Naive thymus-derived CD4-positive, alpha-beta T cell (primary cell): ENCODE measurements around the gene SLAMF9. TPM values are rescaled to one million over a fixed set of nuclear protein-coding genes. Genes with fewer than 3 reads are reported as not detected.

ENCODE experiments used
- ATAC-seq: fragments of 150-1000 bp; cut with Tn5 transposase; 2 replicates; pipeline ENCODE4 v1.10.0; 2021; ENCODE audit warnings: mild to moderate bottlenecking, moderate library complexity
- CTCF ChIA-PET: fragments of 350-600 bp; sonication (Branson Sonifier 250); formaldehyde crosslinking; loops from one replicate; lab custom pipeline; 2021; ENCODE audit warnings: antibody characterized with exemption; lab: Charles Lee
- POLR2A ChIA-PET: fragments of 350-600 bp; sonication (Branson Sonifier 250); formaldehyde crosslinking; loops from one replicate; lab custom pipeline; 2021; ENCODE audit warnings: antibody characterized with exemption, inconsistent platforms; lab: Charles Lee
- DNase-seq, 9 donors: peaks; one replicate each; pipeline versions ENCODE4 v3.0.0 to v3.0.0-alpha.2; 2020 to 2022; ENCODE audit warnings: mixed read lengths in 1 of 9
- H3K27ac ChIP-seq: one replicate; pipeline ENCODE4 v1.7.0; 2013; ENCODE audit warnings: mild to moderate bottlenecking, low read depth, low read length, moderate library complexity
- H3K27me3 ChIP-seq, 2 donors: one replicate each; pipeline ENCODE4 v1.7.0; 2013; ENCODE audit warnings: low read length in 2 of 2, mild to moderate bottlenecking in 2 of 2, moderate library complexity in 2 of 2; ENCODE audit not compliant: control insufficient read depth in 2 of 2, insufficient read depth in 2 of 2
- H3K36me3 ChIP-seq, 3 experiments: 1 replicate in 2 of 3; 2 replicates in 1 of 3; pipeline ENCODE4 v1.7.0; 2013; ENCODE audit warnings: low read length in 3 of 3, mild to moderate bottlenecking in 3 of 3, moderate library complexity in 1 of 3; ENCODE audit not compliant: insufficient read depth in 3 of 3, control insufficient read depth in 2 of 3
- H3K4me1 ChIP-seq, 2 donors: one replicate each; pipeline ENCODE4 v1.7.0; 2013; ENCODE audit warnings: low read length in 2 of 2, mild to moderate bottlenecking in 2 of 2, moderate library complexity in 1 of 2; ENCODE audit not compliant: control insufficient read depth in 2 of 2, insufficient read depth in 2 of 2
- H3K4me3 ChIP-seq: 2 replicates; pipeline ENCODE4 v1.7.0; 2013; ENCODE audit warnings: mild to moderate bottlenecking, low read length
- H3K9me3 ChIP-seq, 3 experiments: 1 replicate in 2 of 3; 2 replicates in 1 of 3; pipeline ENCODE4 v1.7.0; 2013; ENCODE audit warnings: low read length in 3 of 3; ENCODE audit not compliant: control insufficient read depth in 2 of 3
- H3K27ac Mint-ChIP-seq, 9 donors: one replicate each; pipeline ENCODE4 v1.8.0; 2020 to 2022; ENCODE audit warnings: mixed read lengths in 9 of 9, mild to moderate bottlenecking in 8 of 9, moderate library complexity in 5 of 9, inconsistent platforms in 2 of 9
- H3K27me3 Mint-ChIP-seq, 5 donors: one replicate each; pipeline ENCODE4 v1.8.0; 2021 to 2022; ENCODE audit warnings: mixed read lengths in 5 of 5, mild to moderate bottlenecking in 1 of 5
- H3K36me3 Mint-ChIP-seq, 5 donors: one replicate each; pipeline ENCODE4 v1.8.0; 2020 to 2022; ENCODE audit warnings: mixed read lengths in 5 of 5, mild to moderate bottlenecking in 3 of 5, inconsistent platforms in 1 of 5
- H3K4me1 Mint-ChIP-seq, 7 donors: one replicate each; pipeline ENCODE4 v1.8.0; 2020 to 2022; ENCODE audit warnings: mixed read lengths in 7 of 7, mild to moderate bottlenecking in 3 of 7, inconsistent platforms in 1 of 7
- H3K4me3 Mint-ChIP-seq, 10 donors: one replicate each; pipeline ENCODE4 v1.8.0; 2020 to 2022; ENCODE audit warnings: mild to moderate bottlenecking in 10 of 10, mixed read lengths in 10 of 10, moderate library complexity in 6 of 10, inconsistent platforms in 2 of 10
- H3K9me3 Mint-ChIP-seq, 11 donors: one replicate each; pipeline ENCODE4 v1.8.0; 2020 to 2022; ENCODE audit warnings: mixed read lengths in 11 of 11, mild to moderate bottlenecking in 4 of 11, inconsistent platforms in 1 of 11, moderate library complexity in 1 of 11
- intact Hi-C, 2 donors: fragments of 100-400 bp; cut with micrococcal nuclease; formaldehyde crosslinking; loops; one replicate each; pipeline ENCODE4 v1.15.1; 2023
- polyA plus RNA-seq, 2 donors: library from polyadenylated mRNA; unstranded; fragments of 300-500 nt; fragmentation: Illumina TruSeq; gene quantifications; one replicate each; pipeline ENCODE4 v1.2.3, GENCODE V29; 2021
- total RNA-seq, 6 experiments: library from RNA in 5 of 6; stranded (reverse) in 5 of 6; gene quantifications; 1 replicate in 5 of 6; 2 replicates in 1 of 6; pipeline ENCODE4 v1.2.3 and lab custom pipeline; 2021 to 2026

SLAMF9 gene
- total and polyA plus RNA-seq, 7 experiments from 2014 or later: not detected

- intact Hi-C loops: loop anchor here in 1 of 2 donors (2.0 kb wide), 2 partner anchors 44 to 148 kb away; no protein-coding TSS in a partner anchor
- Histone ChIP-seq H3K27me3 (no peaks in the 10 kb centered on the region), H3K27ac (no peak overlapping the region), H3K4me3 (no peak overlapping the region), H3K9me3 (no peaks in the 10 kb centered on the region), H3K4me1 (no peaks in the 10 kb centered on the region), H3K36me3 (no peaks in the 10 kb centered on the region)
- H3K4me3 Mint-ChIP-seq: no peak overlapping the region
- H3K27me3 Mint-ChIP-seq: peaks cover under 1 to 24% (median 10%) of the 10 kb centered on the region in 5 donors
- peaks cover 0 to 20% (median 11%) of the 10 kb centered on the region in 7 donors for H3K4me1 Mint-ChIP-seq
- H3K36me3 Mint-ChIP-seq: no peaks in the 10 kb centered on the region
- no peaks in the 10 kb centered on the region for H3K9me3 Mint-ChIP-seq
- H3K27ac Mint-ChIP-seq: no peak overlapping the region
- ChIA-PET POLR2A (interaction anchor here (3.6 kb wide), 1 partner anchor 13 kb away, joined by 17 read pairs; the partner anchor contains the start of gene TAGLN2), CTCF (interaction anchor here (1.0 to 1.9 kb wide), 3 partner anchors 13 to 138 kb away, joined by 3 to 5 read pairs (median 4); partner anchors contain the start of gene TAGLN2)
- DNase-seq (no peak), ATAC-seq (no peak)
Observed at GRCh38 chr1:159937054-159937750, 16.8 kb downstream of the SLAMF9 start.

GRCh38 chr1:159936273-159936904 is 17.6 kb downstream of the SLAMF9 start:
- POLR2A ChIA-PET: interaction anchor here (3.6 kb wide), 1 partner anchor 12 kb away, joined by 17 read pairs; the partner anchor contains the start of gene TAGLN2
- Histone ChIP-seq H3K27ac (no peak overlapping the region), H3K4me1 (no peaks in the 10 kb centered on the region), H3K27me3 (no peaks in the 10 kb centered on the region), H3K36me3 (no peaks in the 10 kb centered on the region), H3K9me3 (no peaks in the 10 kb centered on the region), H3K4me3 (no peak overlapping the region)
- DNase-seq (peak; percentile 49 to 90 (median 74)), ATAC-seq (peak; percentile 90)
- no peak overlapping the region for H3K4me3 Mint-ChIP-seq
- H3K9me3 Mint-ChIP-seq: no peaks in the 10 kb centered on the region
- intact Hi-C loops: loop anchor here (1.0 to 2.0 kb wide), 9 partner anchors 9 to 440 kb away; partner anchors contain the start of genes IGSF9 (in 1 of the 2) and TAGLN2 (in 1 of the 2)
- peak overlapping the region in 1 of 9 donors; percentile 17 for H3K27ac Mint-ChIP-seq
- CTCF ChIA-PET: interaction anchor here (0.6 to 2.5 kb wide), 7 partner anchors 9 to 122 kb away, joined by 3 to 9 read pairs (median 4); partner anchors contain the start of genes IGSF9 and TAGLN2
- peaks cover 0 to 20% (median 11%) of the 10 kb centered on the region in 7 donors for H3K4me1 Mint-ChIP-seq
- peaks cover 0 to 23% (median 8%) of the 10 kb centered on the region in 5 donors for H3K27me3 Mint-ChIP-seq
- H3K36me3 Mint-ChIP-seq: no peaks in the 10 kb centered on the region

GRCh38 chr1:159935719-159936272 is 18.2 kb downstream of the SLAMF9 start:
- Histone ChIP-seq H3K27me3 (no peaks in the 10 kb centered on the region), H3K36me3 (no peaks in the 10 kb centered on the region), H3K9me3 (no peaks in the 10 kb centered on the region), H3K4me1 (no peaks in the 10 kb centered on the region), H3K4me3 (no peak overlapping the region), H3K27ac (no peak overlapping the region)
- POLR2A ChIA-PET: no interaction called here
- peak overlapping the region in 2 of 9 donors; percentile 25 to 65 for H3K27ac Mint-ChIP-seq
- no peaks in the 10 kb centered on the region for H3K36me3 Mint-ChIP-seq
- peaks cover 0 to 23% (median 6%) of the 10 kb centered on the region in 5 donors for H3K27me3 Mint-ChIP-seq
- no peak overlapping the region for H3K4me3 Mint-ChIP-seq
- no peaks in the 10 kb centered on the region for H3K9me3 Mint-ChIP-seq
- DNase-seq (peak in 1 of 9 donors; percentile 2), ATAC-seq (peak; percentile 41)
- CTCF ChIA-PET: interaction anchor here (0.6 to 2.5 kb wide), 8 partner anchors 10 to 121 kb away, joined by 3 to 9 read pairs (median 4); partner anchors contain the start of genes IGSF9 and TAGLN2
- H3K4me1 Mint-ChIP-seq: peaks cover 0 to 20% (median 11%) of the 10 kb centered on the region in 7 donors
- intact Hi-C loops: loop anchor here (1.0 to 2.0 kb wide), 9 partner anchors 10 to 441 kb away; partner anchors contain the start of genes IGSF9 (in 1 of the 2) and TAGLN2 (in 1 of the 2)

GRCh38 chr1:159935305-159935704 is 18.7 kb downstream of the SLAMF9 start:
- POLR2A ChIA-PET: interaction anchor here (3.7 kb wide), 1 partner anchor 12 kb away, joined by 19 read pairs; the partner anchor contains the start of gene TAGLN2
- no peak for DNase-seq
- H3K36me3 ChIP-seq: no peaks in the 10 kb centered on the region
- H3K9me3 ChIP-seq: no peaks in the 10 kb centered on the region
- H3K27me3 ChIP-seq: no peaks in the 10 kb centered on the region
- Mint-ChIP-seq H3K36me3 (no peaks in the 10 kb centered on the region), H3K27me3 (peaks cover 0 to 20% (median 6%) of the 10 kb centered on the region in 5 donors), H3K9me3 (no peaks in the 10 kb centered on the region), H3K4me3 (no peak overlapping the region), H3K4me1 (peaks cover 0 to 20% (median 11%) of the 10 kb centered on the region in 7 donors), H3K27ac (peak overlapping the region in 2 of 9 donors; percentile 25 to 65)
- H3K4me3 ChIP-seq: no peak overlapping the region
- no peak for ATAC-seq
- no peaks in the 10 kb centered on the region for H3K4me1 ChIP-seq
- CTCF ChIA-PET: interaction anchor here (0.7 to 2.5 kb wide), 5 partner anchors 10 to 110 kb away, joined by 3 to 9 read pairs (median 4); partner anchors contain the start of gene IGSF9
- no peak overlapping the region for H3K27ac ChIP-seq
- intact Hi-C loops: no loop called here

- peaks cover 0 to 19% (median 6%) of the 10 kb centered on the region in 5 donors for H3K27me3 Mint-ChIP-seq
- no peaks in the 10 kb centered on the region for H3K4me1 ChIP-seq
- ChIA-PET POLR2A (interaction anchor here (3.7 kb wide), 1 partner anchor 11 kb away, joined by 19 read pairs; the partner anchor contains the start of gene TAGLN2), CTCF (interaction anchor here (0.7 to 2.5 kb wide), 8 partner anchors 10 to 112 kb away, joined by 3 to 9 read pairs (median 4); partner anchors contain the start of gene IGSF9)
- H3K9me3 Mint-ChIP-seq: no peaks in the 10 kb centered on the region
- intact Hi-C loops: no loop called here
- peaks cover 0 to 20% (median 11%) of the 10 kb centered on the region in 7 donors for H3K4me1 Mint-ChIP-seq
- H3K4me3 Mint-ChIP-seq: no peak overlapping the region
- no peaks in the 10 kb centered on the region for H3K36me3 ChIP-seq
- no peak for DNase-seq
- ATAC-seq: no peak
- H3K36me3 Mint-ChIP-seq: no peaks in the 10 kb centered on the region
- H3K27me3 ChIP-seq: no peaks in the 10 kb centered on the region
- no peak overlapping the region for H3K4me3 ChIP-seq
- no peak overlapping the region for H3K27ac Mint-ChIP-seq
- H3K9me3 ChIP-seq: no peaks in the 10 kb centered on the region
- no peak overlapping the region for H3K27ac ChIP-seq
Observed at GRCh38 chr1:159934136-159935039, 19.6 kb downstream of the SLAMF9 start.
